GM10266 (cell line): Measurements from ENCODE around the gene POLH.
A peak's percentile ranks its signal among the peaks of the same experiment; 100 is the strongest.

Source experiments
- DNase-seq: peaks from one replicate; pipeline ENCODE4 v3.0.0; 2012; ENCODE audit errors: extremely low spot score
- TF ChIP-seq, protein P1 (sequence below): IDR thresholded peaks from 2 replicates; pipeline ENCODE4 v1.5.1; 2012; ENCODE audit warnings: mild to moderate bottlenecking, low read depth; ENCODE audit not compliant: control insufficient read depth, insufficient read depth; ENCODE audit errors: missing control alignments

The POLH gene

DNA sequence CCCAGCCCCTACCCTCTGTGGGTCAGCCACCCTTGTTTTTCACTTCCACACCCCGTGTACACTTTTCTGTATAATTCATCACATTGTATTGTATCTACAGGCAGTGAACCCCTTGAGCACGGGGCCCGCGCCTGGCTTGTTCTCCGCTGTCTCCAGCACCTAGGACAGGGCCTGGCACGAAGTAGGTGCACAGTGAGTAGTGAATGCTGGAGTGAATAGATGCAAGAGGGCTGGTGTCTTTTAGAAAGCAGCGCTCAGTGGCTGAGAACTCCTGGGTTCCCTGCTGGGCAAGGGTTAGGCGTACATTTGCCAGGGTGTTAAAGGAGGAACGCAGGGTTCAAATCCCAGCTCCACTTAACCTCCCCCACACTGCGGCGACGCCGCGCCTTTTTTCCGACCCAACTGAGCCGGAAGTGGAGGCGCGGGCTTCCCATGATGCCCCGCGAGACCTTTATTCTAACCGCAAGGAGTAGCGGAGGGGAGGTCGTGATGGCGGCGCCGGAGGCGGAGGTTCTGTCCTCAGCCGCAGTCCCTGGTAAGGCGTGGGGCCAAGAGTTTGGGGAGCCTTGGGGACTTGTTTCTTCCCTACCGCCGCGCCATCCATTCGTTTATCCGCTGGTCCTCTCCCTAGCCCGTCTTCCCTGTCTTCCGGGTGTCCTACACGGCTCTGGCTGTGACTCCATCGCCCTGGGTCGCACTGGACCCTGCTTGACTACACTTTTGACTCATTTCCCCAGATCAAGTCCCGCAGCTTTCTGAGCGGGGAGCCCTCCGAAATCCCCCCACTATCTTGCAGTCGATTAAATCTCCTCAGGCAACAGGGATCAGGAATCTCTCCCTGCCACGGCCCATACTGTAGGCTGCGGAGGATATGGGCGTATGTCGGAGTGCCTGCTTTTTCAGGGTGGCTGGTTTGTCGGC, 59.7 kb downstream of the POLH start, which contains the start of gene MAD2L1BP:
TSS of gene MAD2L1BP (plus strand) at position 454 of the 921 bp plus-strand sequence. CDS start at position 490, 36 bp downstream.
- TF ChIP-seq, protein P1, sequence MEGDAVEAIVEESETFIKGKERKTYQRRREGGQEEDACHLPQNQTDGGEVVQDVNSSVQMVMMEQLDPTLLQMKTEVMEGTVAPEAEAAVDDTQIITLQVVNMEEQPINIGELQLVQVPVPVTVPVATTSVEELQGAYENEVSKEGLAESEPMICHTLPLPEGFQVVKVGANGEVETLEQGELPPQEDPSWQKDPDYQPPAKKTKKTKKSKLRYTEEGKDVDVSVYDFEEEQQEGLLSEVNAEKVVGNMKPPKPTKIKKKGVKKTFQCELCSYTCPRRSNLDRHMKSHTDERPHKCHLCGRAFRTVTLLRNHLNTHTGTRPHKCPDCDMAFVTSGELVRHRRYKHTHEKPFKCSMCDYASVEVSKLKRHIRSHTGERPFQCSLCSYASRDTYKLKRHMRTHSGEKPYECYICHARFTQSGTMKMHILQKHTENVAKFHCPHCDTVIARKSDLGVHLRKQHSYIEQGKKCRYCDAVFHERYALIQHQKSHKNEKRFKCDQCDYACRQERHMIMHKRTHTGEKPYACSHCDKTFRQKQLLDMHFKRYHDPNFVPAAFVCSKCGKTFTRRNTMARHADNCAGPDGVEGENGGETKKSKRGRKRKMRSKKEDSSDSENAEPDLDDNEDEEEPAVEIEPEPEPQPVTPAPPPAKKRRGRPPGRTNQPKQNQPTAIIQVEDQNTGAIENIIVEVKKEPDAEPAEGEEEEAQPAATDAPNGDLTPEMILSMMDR = no peak
- DNase-seq = peak; percentile 76

DNA sequence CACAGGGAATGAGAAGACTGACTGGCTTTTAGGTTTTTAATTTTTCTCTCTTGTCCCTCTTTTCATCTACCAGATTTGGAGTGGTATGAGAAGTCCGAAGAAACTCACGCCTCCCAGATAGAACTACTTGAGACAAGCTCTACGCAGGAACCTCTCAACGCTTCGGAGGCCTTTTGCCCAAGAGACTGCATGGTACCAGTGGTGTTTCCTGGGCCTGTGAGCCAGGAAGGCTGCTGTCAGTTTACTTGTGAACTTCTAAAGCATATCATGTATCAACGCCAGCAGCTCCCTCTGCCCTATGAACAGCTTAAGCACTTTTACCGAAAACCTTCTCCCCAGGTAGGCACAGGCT, 60.3 kb downstream of the POLH start:
- TF ChIP-seq, protein P1 = no peak
- no peak for DNase-seq

GRCh38 chr6:43639984-43640800, 64.2 kb downstream of the POLH start:
- no peak for DNase-seq
- TF ChIP-seq, protein P1 = no peak

GRCh38 chr6:43644940-43645612, 69.1 kb downstream of the POLH start, which contains the start of gene RSPH9:
Gene RSPH9, plus strand, starts transcription at chr6:43645036. Its CDS starts 63 bp downstream, at chr6:43645099.
- peak; percentile 66 for DNase-seq
- TF ChIP-seq, protein P1 = no peak

GRCh38 chr6:43645613-43645964, 69.6 kb downstream of the POLH start:
- TF ChIP-seq, protein P1 = no peak
- no peak for DNase-seq

GRCh38 chr6:43647613-43648012, 71.6 kb downstream of the POLH start:
- no peak for DNase-seq
- TF ChIP-seq, protein P1 = no peak
